Body of pancreas (tissue), 4 donors: ENCODE data around the gene ZNF423.

Experiments
- CTCF ChIP-seq, 7 experiments: fragments of 450-650 bp in 4 of 7; fragments of 200-600 bp in 3 of 7; sonication (generic) in 3 of 7; IDR thresholded peaks; one replicate each; pipeline ENCODE4 v1.5.1; 2016 to 2019; ENCODE audit warnings: antibody characterized with exemption in 7 of 7
- POLR2A ChIP-seq, 3 donors: fragments of 450-650 bp; IDR thresholded peaks; one replicate each; pipeline ENCODE4 v1.6.1; 2016; ENCODE audit warnings: antibody characterized with exemption in 3 of 3, mild to moderate bottlenecking in 2 of 3

- TF ChIP-seq CTCF (IDR thresholded peaks at IDR 0.05) (no peak), POLR2A (IDR thresholded peaks at IDR 0.05) (no peak)
Measured at GRCh38 chr16:49901711-49902110, 45.8 kb upstream of the ZNF423 start.
